GM23338 (cell line): ENCODE results near the gene BNC2.

ENCODE experiments used
- CTCF ChIP-seq, 2 experiments: fragments of 200-600 bp in 1 of 2; sonication (generic) in 1 of 2; conservative IDR thresholded peaks; 2 replicates each; pipeline versions ENCODE4 v1.5.1 to v1.6.1; 2016 to 2017; ENCODE audit warnings: antibody characterized with exemption in 2 of 2, low read depth in 2 of 2, mild to moderate bottlenecking in 2 of 2, moderate library complexity in 1 of 2
- POLR2AphosphoS5 ChIP-seq: IDR thresholded peaks from 2 replicates; pipeline ENCODE4 v1.6.1; 2016; ENCODE audit warnings: antibody characterized with exemption, low read depth

- TF ChIP-seq CTCF (conservative IDR thresholded peaks at IDR 0.05; ENCODE audit: low read depth in 2 of 2) (no peak), POLR2AphosphoS5 (no peak)
These were observed 86.5 kb downstream of the BNC2 start for GRCh38 chr9:16784002-16784401.
